Testis (tissue), 3 donors: ENCODE measurements around the gene VSIG10L. TPM values are rescaled to one million over a fixed set of nuclear protein-coding genes. Genes with fewer than 3 reads are reported as not detected.

Experiments used
- DNase-seq: peaks from one replicate; pipeline ENCODE4 v3.0.0-alpha.2; 2019
- H3K27ac ChIP-seq, 2 donors: fragments of 200-600 bp; sonication (generic); one replicate each; pipeline ENCODE4 v1.5.1; 2019
- H3K27me3 ChIP-seq: fragments of 200-600 bp; sonication (generic); one replicate; pipeline ENCODE4 v1.5.1; 2019
- H3K36me3 ChIP-seq: fragments of 200-600 bp; sonication (generic); one replicate; pipeline ENCODE4 v1.5.1; 2017; ENCODE audit warnings: low read depth; ENCODE audit errors: missing control alignments
- H3K4me1 ChIP-seq: fragments of 200-600 bp; sonication (generic); one replicate; pipeline ENCODE4 v1.5.1; 2019
- H3K4me3 ChIP-seq, 2 donors: fragments of 200-600 bp; sonication (generic); one replicate each; pipeline ENCODE4 v1.5.1; 2017 to 2019
- H3K9me3 ChIP-seq: fragments of 200-600 bp; sonication (generic); one replicate; pipeline ENCODE4 v1.5.1; 2017
- POLR2A ChIP-seq: fragments of 450-650 bp; IDR thresholded peaks from one replicate; pipeline ENCODE4 v1.6.1; 2017; ENCODE audit warnings: antibody characterized with exemption, mild to moderate bottlenecking, moderate library complexity
- WGBS, 2 donors: methylation state at CpG; one replicate each; pipeline ENCODE4 v1.1.5; 2018; 5-methylcytosine and 5-hydroxymethylcytosine counted together
- intact Hi-C: fragments of 100-400 bp; cut with DNase I; formaldehyde crosslinking; loops from one replicate; pipeline ENCODE4 v1.15.1; 2023; ENCODE audit warnings: low total_unique reads
- polyA plus RNA-seq: library from polyadenylated mRNA; stranded (reverse); fragments of 350-450 nt; fragmentation: Illumina TruSeq; extraction: RNeasy Lipid Tissue Mini Kit (QIAGEN cat#74804); gene quantifications from one replicate; pipeline ENCODE4 v1.2.3, GENCODE V29; 2014; ENCODE audit warnings: low read depth, low replicate concordance; ENCODE audit not compliant: insufficient read depth
- total RNA-seq, 2 donors: library from RNA; depleted of rRNA; stranded (reverse); fragments of >200 nt; gene quantifications; one replicate each; pipeline ENCODE4 v1.2.3, GENCODE V29; 2016
- TF ChIP-seq, protein P1 (sequence below), 3 experiments: fragments of 450-650 bp in 2 of 3; fragments of 200-600 bp in 1 of 3; sonication (generic) in 1 of 3; IDR thresholded peaks; one replicate each; pipeline ENCODE4 v1.5.1; 2016 to 2019; ENCODE audit warnings: antibody characterized with exemption in 3 of 3, mild to moderate bottlenecking in 2 of 3, moderate library complexity in 1 of 3

Gene VSIG10L
- total and polyA plus RNA-seq, 3 donors from 2014 or later, result 5.8 to 12.0 (median 10.5) TPM

DNA sequence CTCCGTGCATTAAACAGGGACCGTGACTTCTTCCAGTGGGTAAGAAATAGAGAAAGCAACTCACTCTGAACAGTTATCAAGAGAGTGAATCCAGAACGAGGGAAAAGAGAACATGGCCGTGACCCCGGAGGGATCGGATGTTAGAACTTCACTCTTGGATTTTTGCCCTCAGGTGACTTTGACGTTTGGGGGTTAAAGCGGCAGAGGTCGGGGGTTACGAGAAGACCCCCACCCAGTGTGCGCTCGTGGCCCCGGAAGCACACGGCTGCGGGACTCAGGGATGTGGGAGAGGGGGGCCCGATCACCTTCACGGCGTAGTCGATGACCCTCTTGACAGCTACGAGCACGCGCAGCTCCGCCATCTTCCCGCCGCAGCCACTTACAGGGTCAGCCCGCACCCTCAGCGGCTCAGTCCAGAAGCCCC is 24.0 kb upstream of the VSIG10L start, which contains the start of gene ETFB:
Gene ETFB (minus strand): TSS at position 424 of the 424 bp plus-strand sequence. CDS start 62 bp downstream, at position 362.
- intact Hi-C loops, result no loop called here
- no peak for TF ChIP-seq POLR2A
- TF ChIP-seq, protein P1, sequence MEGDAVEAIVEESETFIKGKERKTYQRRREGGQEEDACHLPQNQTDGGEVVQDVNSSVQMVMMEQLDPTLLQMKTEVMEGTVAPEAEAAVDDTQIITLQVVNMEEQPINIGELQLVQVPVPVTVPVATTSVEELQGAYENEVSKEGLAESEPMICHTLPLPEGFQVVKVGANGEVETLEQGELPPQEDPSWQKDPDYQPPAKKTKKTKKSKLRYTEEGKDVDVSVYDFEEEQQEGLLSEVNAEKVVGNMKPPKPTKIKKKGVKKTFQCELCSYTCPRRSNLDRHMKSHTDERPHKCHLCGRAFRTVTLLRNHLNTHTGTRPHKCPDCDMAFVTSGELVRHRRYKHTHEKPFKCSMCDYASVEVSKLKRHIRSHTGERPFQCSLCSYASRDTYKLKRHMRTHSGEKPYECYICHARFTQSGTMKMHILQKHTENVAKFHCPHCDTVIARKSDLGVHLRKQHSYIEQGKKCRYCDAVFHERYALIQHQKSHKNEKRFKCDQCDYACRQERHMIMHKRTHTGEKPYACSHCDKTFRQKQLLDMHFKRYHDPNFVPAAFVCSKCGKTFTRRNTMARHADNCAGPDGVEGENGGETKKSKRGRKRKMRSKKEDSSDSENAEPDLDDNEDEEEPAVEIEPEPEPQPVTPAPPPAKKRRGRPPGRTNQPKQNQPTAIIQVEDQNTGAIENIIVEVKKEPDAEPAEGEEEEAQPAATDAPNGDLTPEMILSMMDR (IDR thresholded peaks at IDR 0.05), result no peak
- Histone ChIP-seq H3K9me3 (no peaks in the 10 kb centered on the region), H3K27me3 (no peaks in the 10 kb centered on the region), H3K4me1 (peaks cover 14% of the 10 kb centered on the region), H3K27ac (peak within 1 kb of the TSS; percentile 87 to 95), H3K4me3 (peak within 1 kb of the TSS; percentile 69 to 74), H3K36me3 (no peaks in the 10 kb centered on the region)
- DNase-seq, result no peak
- WGBS, 2 donors, result 0% methylated on average over 15 to 22 of the region's 27 CpGs

DNA sequence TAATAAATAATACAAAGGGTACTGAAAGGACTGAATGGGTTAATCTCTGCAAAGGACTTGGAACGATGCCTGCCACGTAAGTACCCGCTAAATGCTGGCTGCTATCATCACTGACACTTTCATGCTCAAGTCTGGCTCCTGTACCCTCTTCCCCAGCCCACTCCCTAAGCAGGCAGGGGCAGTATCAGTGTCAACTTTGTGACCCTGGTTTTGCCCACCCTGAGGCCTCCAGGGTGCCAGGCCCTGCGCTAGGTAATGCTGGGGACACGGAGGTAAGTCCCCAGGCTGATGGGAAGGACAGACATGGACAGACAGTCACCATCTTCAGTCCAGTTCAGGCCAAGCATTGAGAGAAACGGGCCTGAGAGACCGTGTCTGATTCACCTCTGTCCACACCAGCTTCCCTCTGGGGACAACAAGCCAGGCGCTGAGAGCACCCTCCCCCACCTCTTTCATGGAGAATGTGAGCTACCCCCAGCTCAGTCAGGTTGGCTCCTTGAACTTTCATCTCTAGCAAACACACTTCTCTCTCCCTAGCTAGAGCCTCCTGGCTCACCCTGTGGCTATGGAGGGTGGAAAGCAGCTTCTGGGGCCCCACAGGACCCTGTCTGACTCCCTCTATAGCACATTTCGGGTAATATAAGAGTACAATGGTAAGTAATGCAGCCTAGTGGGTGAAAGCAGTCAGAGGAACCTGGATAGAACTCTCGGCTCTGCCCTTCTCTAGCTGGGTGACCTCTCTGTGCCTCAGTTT is 23.4 kb upstream of the VSIG10L start:
- no peaks in the 10 kb centered on the region for H3K9me3 ChIP-seq
- 13 to 20% methylated on average over 6 to 10 of the region's 10 CpGs for WGBS, 2 donors
- peak; percentile 34 for DNase-seq
- H3K27me3 ChIP-seq, result no peaks in the 10 kb centered on the region
- intact Hi-C loops, result no loop called here
- TF ChIP-seq POLR2A, result no peak
- TF ChIP-seq, protein P1 (IDR thresholded peaks at IDR 0.05), result no peak
- H3K36me3 ChIP-seq, result no peaks in the 10 kb centered on the region
- H3K4me1 ChIP-seq, result peaks cover 14% of the 10 kb centered on the region
- peak overlapping the region; percentile 69 to 74 for H3K4me3 ChIP-seq
- peak overlapping the region; percentile 87 to 95 for H3K27ac ChIP-seq

DNA sequence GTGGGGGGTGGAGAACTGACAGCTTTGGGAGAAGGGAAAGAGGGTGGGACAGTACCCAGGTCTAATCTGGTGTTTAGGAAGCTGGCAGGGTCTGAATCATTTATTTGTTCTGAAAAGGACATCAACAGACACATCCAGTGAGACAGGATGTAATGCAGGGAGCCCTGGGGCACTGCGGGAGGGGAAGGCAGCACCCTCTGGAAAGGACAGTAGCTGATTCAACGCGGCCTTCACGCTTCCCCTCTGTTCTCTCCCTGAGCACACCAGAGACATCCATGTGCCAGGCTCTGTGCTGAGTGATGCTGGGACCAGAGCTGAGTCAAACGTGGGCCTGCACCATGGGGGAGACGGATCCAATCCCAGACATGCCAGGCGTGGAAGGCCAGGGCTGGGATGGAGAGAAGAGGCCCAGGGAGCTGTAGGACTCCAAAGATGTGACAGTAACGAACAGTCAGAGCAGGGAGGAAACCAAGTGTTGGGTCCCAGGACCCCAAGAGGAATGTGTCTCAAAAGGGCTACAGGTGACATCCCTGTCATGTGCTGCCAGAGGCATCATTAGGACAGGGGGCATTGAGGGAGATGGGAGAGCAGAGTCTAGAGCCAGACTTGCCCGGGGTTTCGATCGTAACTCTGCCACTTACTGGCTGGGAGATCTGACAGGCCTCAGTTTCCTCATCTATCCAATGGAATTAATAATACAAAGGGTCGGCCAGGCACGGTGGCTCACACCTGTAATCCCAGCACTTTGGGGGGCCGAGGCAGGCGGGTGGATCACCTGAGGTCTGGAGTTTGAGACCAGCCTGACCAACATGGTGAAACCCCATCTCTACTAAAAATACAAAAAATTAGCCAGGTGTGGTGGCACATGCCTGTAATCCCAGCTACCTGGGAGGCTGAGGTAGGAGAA is 22.5 kb upstream of the VSIG10L start:
- Histone ChIP-seq H3K27ac (no peak overlapping the region), H3K4me3 (no peak overlapping the region), H3K36me3 (no peaks in the 10 kb centered on the region), H3K27me3 (no peaks in the 10 kb centered on the region), H3K9me3 (no peaks in the 10 kb centered on the region), H3K4me1 (peaks cover 14% of the 10 kb centered on the region)
- intact Hi-C loops, result no loop called here
- TF ChIP-seq, protein P1 (IDR thresholded peaks at IDR 0.05), result no peak
- TF ChIP-seq POLR2A, result no peak
- no peak for DNase-seq
- 76 to 87% methylated on average over 14 to 15 of the region's 15 CpGs for WGBS, 2 donors

DNA sequence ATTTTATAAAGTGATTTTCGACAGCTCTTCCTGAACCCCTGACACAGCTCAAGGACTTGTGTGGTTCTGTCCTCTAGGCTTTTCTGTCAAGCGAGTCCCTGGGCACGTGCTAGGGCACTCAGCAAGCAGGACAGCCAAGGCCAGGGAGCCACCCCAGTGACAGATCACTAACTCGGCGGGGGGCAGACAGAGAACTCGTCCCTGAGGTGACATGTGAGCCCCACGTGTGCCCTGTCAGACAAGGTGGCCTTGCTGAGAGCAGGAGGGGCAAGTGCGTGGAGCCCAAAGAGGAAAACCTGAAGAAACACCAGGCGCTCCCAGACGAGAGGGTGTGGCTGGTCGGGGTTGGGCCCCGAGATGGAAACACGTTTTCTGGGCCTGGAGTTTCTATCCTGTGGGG is 19.3 kb upstream of the VSIG10L start:
- DNase-seq, result no peak
- no peak overlapping the region for H3K4me3 ChIP-seq
- no peak overlapping the region for H3K27ac ChIP-seq
- peaks cover 14% of the 10 kb centered on the region for H3K4me1 ChIP-seq
- TF ChIP-seq, protein P1 (IDR thresholded peaks at IDR 0.05), result no peak
- TF ChIP-seq POLR2A, result no peak
- no peaks in the 10 kb centered on the region for H3K9me3 ChIP-seq
- WGBS, 2 donors, result 89 to 94% methylated on average over 10 to 13 of the region's 13 CpGs
- H3K36me3 ChIP-seq, result no peaks in the 10 kb centered on the region
- intact Hi-C loops, result no loop called here
- no peaks in the 10 kb centered on the region for H3K27me3 ChIP-seq
